HepG2 (cell line): ENCODE results near the gene TAAR1. TPM values are rescaled to one million over a fixed set of nuclear protein-coding genes. Genes with fewer than 3 reads are reported as not detected.
A peak's percentile ranks its signal among the peaks of the same experiment; 100 is the strongest.

ENCODE experiments used
- ATAC-seq: fragments of 200-7000 bp; cut with Tn5 transposase; 3 replicates; pipeline ENCODE4 v1.9.1; 2020; ENCODE audit warnings: mild to moderate bottlenecking, moderate library complexity
- BruUV-seq: library from RNA; stranded (reverse); fragments of 400-500 nt; replicated peaks from 2 replicates; lab custom pipeline; 2021; lab: Mats Ljungman, UMichigan
- CTCF ChIA-PET: fragments of 300-600 bp; formaldehyde crosslinking; extraction: SDS; loops from one replicate; lab custom pipeline; 2021; ENCODE audit warnings: low total read pairs, inconsistent platforms, low intra/inter-chr PET ratio; lab: Yijun Ruan, JAX
- POLR2A ChIA-PET: fragments of 350-600 bp; sonication (Branson Sonifier 250); formaldehyde crosslinking; loops from one replicate; lab custom pipeline; 2020; ENCODE audit warnings: antibody characterized with exemption, inconsistent platforms; lab: Yijun Ruan, JAX
- DNase-seq: peaks from one replicate; pipeline ENCODE4 v3.0.0-alpha.2; 2015; ENCODE audit warnings: low spot score
- FAIRE-seq: peaks from 3 replicates; lab custom pipeline; 2011; peaks lifted over from hg19 to GRCh38; lab: Jason Lieb, UNC
- H2AFZ ChIP-seq: one replicate; pipeline ENCODE4 v1.6.1; 2011; ENCODE audit warnings: low read length, inconsistent platforms
- H3K27ac ChIP-seq: fragments of 300-600 bp; 3 replicates; pipeline ENCODE4 v1.8.0; 2011; ENCODE audit warnings: mixed run types, mild to moderate bottlenecking, mixed read lengths, low read length, inconsistent platforms; ENCODE audit not compliant: insufficient read depth; ENCODE audit errors: extremely low read length
- H3K27me3 ChIP-seq, 2 experiments: fragments of 200-600 bp in 1 of 2; 2 replicates in 1 of 2; 3 replicates in 1 of 2; pipeline versions ENCODE4 v1.6.0 to v1.8.0; 2011; ENCODE audit warnings: low read length in 2 of 2, mild to moderate bottlenecking in 2 of 2, moderate library complexity in 2 of 2, inconsistent platforms in 1 of 2; ENCODE audit not compliant: insufficient read depth in 2 of 2, control insufficient read depth in 1 of 2
- H3K36me3 ChIP-seq, 2 experiments: fragments of 200-600 bp in 1 of 2; replicated peaks in 1 of 2; 2 replicates in 1 of 2; 3 replicates in 1 of 2; pipeline versions ENCODE4 v1.5.1 to v1.8.0; 2011; ENCODE audit warnings: low read length in 2 of 2, inconsistent platforms in 1 of 2; ENCODE audit not compliant: insufficient read depth in 2 of 2, control insufficient read depth in 1 of 2
- H3K4me1 ChIP-seq: 2 replicates; pipeline ENCODE4 v1.5.1; 2012; ENCODE audit warnings: low read length, inconsistent platforms; ENCODE audit not compliant: insufficient read depth
- H3K4me2 ChIP-seq: 2 replicates; pipeline ENCODE4 v1.6.0; 2011; ENCODE audit warnings: low read depth, low read length, inconsistent platforms
- H3K4me3 ChIP-seq, 3 experiments: fragments of 200-600 bp in 1 of 3; sonication (generic), shearing (Covaris generic) in 1 of 3; replicated peaks in 1 of 3; 2 replicates each; pipeline ENCODE4 v1.5.1; 2011 to 2016; ENCODE audit warnings: low read length in 3 of 3, inconsistent platforms in 2 of 3, low read depth in 2 of 3, mild to moderate bottlenecking in 2 of 3, control low read depth in 1 of 3, mixed read lengths in 1 of 3; ENCODE audit not compliant: insufficient read depth in 1 of 3
- H3K79me2 ChIP-seq: one replicate; pipeline ENCODE4 v1.6.1; 2011; ENCODE audit warnings: low read length, inconsistent platforms; ENCODE audit not compliant: insufficient read depth
- H3K9ac ChIP-seq: 2 replicates; pipeline ENCODE4 v1.6.0; 2011; ENCODE audit warnings: mild to moderate bottlenecking, low read depth, low read length, inconsistent platforms; ENCODE audit not compliant: insufficient read depth
- H3K9me3 ChIP-seq: 2 replicates; pipeline ENCODE4 v1.5.1; 2012; ENCODE audit warnings: mild to moderate bottlenecking, low read length
- H4K20me1 ChIP-seq: 2 replicates; pipeline ENCODE4 v1.6.0; 2011; ENCODE audit warnings: inconsistent platforms, mild to moderate bottlenecking, low read length, moderate library complexity; ENCODE audit not compliant: insufficient read depth
- PRMT3 ChIP-seq: sonication (generic); formaldehyde crosslinking; IDR thresholded peaks from 2 replicates; pipeline ENCODE4 v1.8.1; 2022; ENCODE audit warnings: low read depth, mild to moderate bottlenecking, moderate library complexity, missing genetic modification reagents, borderline replicate concordance
- PRPF4 ChIP-seq: fragments of 200-400 bp; formaldehyde crosslinking; IDR thresholded peaks from 2 replicates; pipeline ENCODE4 v1.6.1; 2016; ENCODE audit warnings: low read length, low read depth; ENCODE audit not compliant: poor library complexity, severe bottlenecking
- STAT6 ChIP-seq: sonication (generic); formaldehyde crosslinking; IDR thresholded peaks from 2 replicates; pipeline ENCODE4 v1.4.0; 2020; ENCODE audit warnings: missing genetic modification reagents, mild to moderate bottlenecking, borderline replicate concordance
- ZNF264 ChIP-seq: sonication (generic); formaldehyde crosslinking; IDR thresholded peaks from 2 replicates; pipeline ENCODE4 v1.4.0; 2020; ENCODE audit warnings: missing genetic modification reagents
- WGBS: methylation state at CpG from one replicate; pipeline ENCODE4 v1.1.6; 2017; ENCODE audit warnings: low lambda C conversion rate; 5-methylcytosine and 5-hydroxymethylcytosine counted together
- in situ Hi-C: cut with HindIII; loops from 2 replicates; pipeline ENCODE4 v1.10.0; 2017; ENCODE audit warnings: low pct_unique_long_range_greater_than_20kb; ENCODE audit not compliant: extremely low pct_ligation_motif_present
- intact Hi-C: fragments of 100-400 bp; cut with micrococcal nuclease; formaldehyde crosslinking; loops from one replicate; pipeline ENCODE4 v1.10.0; 2022; ENCODE audit not compliant: unreplicated experiment
- polyA plus RNA-seq, 8 experiments: library from polyadenylated mRNA; depleted of rRNA in 3 of 8; stranded (reverse) in 7 of 8; unstranded in 1 of 8; fragments of >200 nt; fragmentation: Illumina TruSeq in 4 of 8; extraction: Trizol in 4 of 8; gene quantifications; 2 replicates each; pipeline versions ENCODE4 v1.2.1 to v1.2.3, GENCODE V29; 2011 to 2016; ENCODE audit warnings: low read depth in 4 of 8, missing spikeins in 1 of 8, mixed read lengths in 1 of 8; ENCODE audit not compliant: insufficient read depth in 1 of 8
- total RNA-seq, 5 experiments: library from RNA; depleted of rRNA; stranded (reverse); fragments of >200 nt; fragmentation: Illumina TruSeq; extraction: Trizol; gene quantifications; 2 replicates each; pipeline ENCODE4 v1.2.3, GENCODE V29; 2016; ENCODE audit warnings: low read depth in 1 of 5
- TF ChIP-seq, protein P1 (sequence below), 2 experiments: sonication (generic) in 1 of 2; formaldehyde crosslinking in 1 of 2; IDR thresholded peaks; 2 replicates each; pipeline versions ENCODE4 v1.4.0 to v1.6.1; 2016 to 2020; ENCODE audit warnings: borderline replicate concordance in 1 of 2, low read depth in 1 of 2, mild to moderate bottlenecking in 1 of 2, missing genetic modification reagents in 1 of 2
- TF ChIP-seq, protein P2 (sequence below): IDR thresholded peaks from 2 replicates; pipeline ENCODE4 v1.6.1; 2016; ENCODE audit warnings: missing genetic modification reagents, missing compliant biosample characterization

The TAAR1 gene
- total and polyA plus RNA-seq, 2 of the 13 experiments (the other 11 are each of a cell fraction or from before 2014, with no cell fraction given), result not detected

GRCh38 chr6:132611616-132612015 lies 47.4 kb downstream of the TAAR1 start:
- in situ Hi-C loops, result no loop called here
- Histone ChIP-seq H3K27ac (no peak overlapping the region), H3K9ac (no peak overlapping the region), H3K36me3 (no peaks in the 10 kb centered on the region), H3K4me1 (peaks cover 18% of the 10 kb centered on the region), H3K9me3 (no peaks in the 10 kb centered on the region), H3K4me3 (no peak overlapping the region), H3K79me2 (no peaks in the 10 kb centered on the region), H3K27me3 (no peaks in the 10 kb centered on the region), H3K4me2 (no peak overlapping the region), H2AFZ (no peak overlapping the region), H4K20me1 (no peaks in the 10 kb centered on the region)
- CTCF ChIA-PET, result no interaction called here
- no peak for ATAC-seq
- POLR2A ChIA-PET, result no interaction called here
- FAIRE-seq, result no peak
- TF ChIP-seq PRPF4 (no peak), STAT6 (CRISPR knock-in tag) (no peak), PRMT3 (CRISPR knock-in tag) (no peak), ZNF264 (CRISPR knock-in tag) (no peak)
- 52% methylated on average over 2 of the region's 2 CpGs for WGBS
- no TSS peak for BruUV-seq
- DNase-seq, result no peak
- intact Hi-C loops, result no loop called here

GRCh38 chr6:132607544-132608233 lies 51.3 kb downstream of the TAAR1 start:
- no peaks in the 10 kb centered on the region for H4K20me1 ChIP-seq
- no peaks in the 10 kb centered on the region for H3K9me3 ChIP-seq
- in situ Hi-C loops, result no loop called here
- no peaks in the 10 kb centered on the region for H3K36me3 ChIP-seq
- H3K4me1 ChIP-seq, result peaks cover 13% of the 10 kb centered on the region
- no peak overlapping the region for H3K27ac ChIP-seq
- ATAC-seq (no peak), FAIRE-seq (no peak), DNase-seq (no peak)
- no TSS peak for BruUV-seq
- TF ChIP-seq, protein P1, sequence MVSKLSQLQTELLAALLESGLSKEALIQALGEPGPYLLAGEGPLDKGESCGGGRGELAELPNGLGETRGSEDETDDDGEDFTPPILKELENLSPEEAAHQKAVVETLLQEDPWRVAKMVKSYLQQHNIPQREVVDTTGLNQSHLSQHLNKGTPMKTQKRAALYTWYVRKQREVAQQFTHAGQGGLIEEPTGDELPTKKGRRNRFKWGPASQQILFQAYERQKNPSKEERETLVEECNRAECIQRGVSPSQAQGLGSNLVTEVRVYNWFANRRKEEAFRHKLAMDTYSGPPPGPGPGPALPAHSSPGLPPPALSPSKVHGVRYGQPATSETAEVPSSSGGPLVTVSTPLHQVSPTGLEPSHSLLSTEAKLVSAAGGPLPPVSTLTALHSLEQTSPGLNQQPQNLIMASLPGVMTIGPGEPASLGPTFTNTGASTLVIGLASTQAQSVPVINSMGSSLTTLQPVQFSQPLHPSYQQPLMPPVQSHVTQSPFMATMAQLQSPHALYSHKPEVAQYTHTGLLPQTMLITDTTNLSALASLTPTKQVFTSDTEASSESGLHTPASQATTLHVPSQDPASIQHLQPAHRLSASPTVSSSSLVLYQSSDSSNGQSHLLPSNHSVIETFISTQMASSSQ (IDR thresholded peaks at IDR 0.05; ENCODE audit: low read depth), result peak; percentile 18; the same call in 1 of the 2 replicates
- TF ChIP-seq, protein P1 (CRISPR knock-in tag; IDR thresholded peaks at IDR 0.05; ENCODE audit: borderline replicate concordance), result no peak
- TF ChIP-seq, protein P2, sequence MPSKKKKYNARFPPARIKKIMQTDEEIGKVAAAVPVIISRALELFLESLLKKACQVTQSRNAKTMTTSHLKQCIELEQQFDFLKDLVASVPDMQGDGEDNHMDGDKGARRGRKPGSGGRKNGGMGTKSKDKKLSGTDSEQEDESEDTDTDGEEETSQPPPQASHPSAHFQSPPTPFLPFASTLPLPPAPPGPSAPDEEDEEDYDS, result no peak
- ChIA-PET POLR2A (no interaction called here), CTCF (no interaction called here)
- no peaks in the 10 kb centered on the region for H3K79me2 ChIP-seq
- intact Hi-C loops, result no loop called here
- H3K27me3 ChIP-seq, result no peaks in the 10 kb centered on the region
- no peak overlapping the region for H2AFZ ChIP-seq
- H3K9ac ChIP-seq, result no peak overlapping the region
- no peak overlapping the region for H3K4me2 ChIP-seq
- no peak overlapping the region for H3K4me3 ChIP-seq
- WGBS, result 13% methylated on average over 5 of the region's 5 CpGs
